ENCODE data around the gene ACKR3. TPM values are rescaled to one million over a fixed set of nuclear protein-coding genes. Genes with fewer than 3 reads are reported as not detected.

The ACKR3 gene
- total RNA-seq, 2 experiments from 2014 or later: 0.46 to 2.1 TPM

GRCh38 chr2:236602678-236603077 lies 33.1 kb downstream of the ACKR3 start:
- Histone ChIP-seq H3K27ac (ENCODE audit: low read depth, low read length, poor library complexity, severe bottlenecking) (no peak overlapping the region), H3K79me2 (ENCODE audit: insufficient read depth, low read depth, low read length) (no peaks in the 10 kb centered on the region), H3K9me3 (ENCODE audit: low read length) (no peaks in the 10 kb centered on the region), H2AFZ (ENCODE audit: low read length) (no peak overlapping the region), H3K4me3 (ENCODE audit: low read depth, low read length, poor library complexity, severe bottlenecking) (no peak overlapping the region), H3K4me2 (ENCODE audit: low read length) (no peak overlapping the region), H4K20me1 (ENCODE audit: insufficient read depth, low read length) (no peaks in the 10 kb centered on the region), H3K9me2 (ENCODE audit: insufficient read depth, low read length) (no peaks in the 10 kb centered on the region), H3K4me1 (ENCODE audit: insufficient read depth, low read length, poor library complexity, severe bottlenecking) (no peaks in the 10 kb centered on the region), H3K36me3 (ENCODE audit: insufficient read depth, low read length) (no peaks in the 10 kb centered on the region)
- ChIA-PET POLR2A (no interaction called here), CTCF (ENCODE audit: unreplicated experiment) (no interaction called here)
- intact Hi-C loops (cut with micrococcal nuclease; ENCODE audit: unreplicated experiment): no loop called here
- TF ChIP-seq EZH2phosphoT487 (IDR thresholded peaks at IDR 0.05; ENCODE audit: borderline replicate concordance, low read depth, low read length): no peak
- no peak for TF ChIP-seq CTCF (conservative IDR thresholded peaks at IDR 0.05; ENCODE audit: low read length)
- no peak for DNase-seq (ENCODE audit: low spot score)
- BruUV-seq (replicated peaks): no TSS peak

GRCh38 chr2:236603361-236604015 lies 33.9 kb downstream of the ACKR3 start:
- H3K79me2 ChIP-seq (ENCODE audit: insufficient read depth, low read depth, low read length): no peaks in the 10 kb centered on the region
- TF ChIP-seq CTCF (conservative IDR thresholded peaks at IDR 0.05; ENCODE audit: low read length) (no peak), EZH2phosphoT487 (IDR thresholded peaks at IDR 0.05; ENCODE audit: borderline replicate concordance, low read depth, low read length) (no peak)
- intact Hi-C loops (cut with micrococcal nuclease; ENCODE audit: unreplicated experiment): no loop called here
- DNase-seq (ENCODE audit: low spot score): no peak
- no peaks in the 10 kb centered on the region for H4K20me1 ChIP-seq (ENCODE audit: insufficient read depth, low read length)
- H3K4me3 ChIP-seq (ENCODE audit: low read depth, low read length, poor library complexity, severe bottlenecking): no peak overlapping the region
- H3K4me2 ChIP-seq (ENCODE audit: low read length): no peak overlapping the region
- H3K9me3 ChIP-seq (ENCODE audit: low read length): no peaks in the 10 kb centered on the region
- no TSS peak for BruUV-seq (replicated peaks)
- H3K9me2 ChIP-seq (ENCODE audit: insufficient read depth, low read length): no peaks in the 10 kb centered on the region
- no peaks in the 10 kb centered on the region for H3K36me3 ChIP-seq (ENCODE audit: insufficient read depth, low read length)
- CTCF ChIA-PET (ENCODE audit: unreplicated experiment): no interaction called here
- no peaks in the 10 kb centered on the region for H3K4me1 ChIP-seq (ENCODE audit: insufficient read depth, low read length, poor library complexity, severe bottlenecking)
- no peak overlapping the region for H3K27ac ChIP-seq (ENCODE audit: low read depth, low read length, poor library complexity, severe bottlenecking)
- POLR2A ChIA-PET: no interaction called here
- no peak overlapping the region for H2AFZ ChIP-seq (ENCODE audit: low read length)

- no peaks in the 10 kb centered on the region for H3K9me2 ChIP-seq (ENCODE audit: insufficient read depth, low read length)
- H2AFZ ChIP-seq (ENCODE audit: low read length): no peak overlapping the region
- no peaks in the 10 kb centered on the region for H3K9me3 ChIP-seq (ENCODE audit: low read length)
- no peaks in the 10 kb centered on the region for H3K79me2 ChIP-seq (ENCODE audit: insufficient read depth, low read depth, low read length)
- POLR2A ChIA-PET: no interaction called here
- no peak overlapping the region for H3K27ac ChIP-seq (ENCODE audit: low read depth, low read length, poor library complexity, severe bottlenecking)
- no peaks in the 10 kb centered on the region for H3K36me3 ChIP-seq (ENCODE audit: insufficient read depth, low read length)
- no peak overlapping the region for H3K4me2 ChIP-seq (ENCODE audit: low read length)
- no peak for DNase-seq (ENCODE audit: low spot score)
- CTCF ChIA-PET (ENCODE audit: unreplicated experiment): no interaction called here
- no TSS peak for BruUV-seq (replicated peaks)
- H3K4me3 ChIP-seq (ENCODE audit: low read depth, low read length, poor library complexity, severe bottlenecking): no peak overlapping the region
- intact Hi-C loops (cut with micrococcal nuclease; ENCODE audit: unreplicated experiment): no loop called here
- no peaks in the 10 kb centered on the region for H4K20me1 ChIP-seq (ENCODE audit: insufficient read depth, low read length)
- H3K4me1 ChIP-seq (ENCODE audit: insufficient read depth, low read length, poor library complexity, severe bottlenecking): no peaks in the 10 kb centered on the region
- TF ChIP-seq EZH2phosphoT487 (IDR thresholded peaks at IDR 0.05; ENCODE audit: borderline replicate concordance, low read depth, low read length): no peak
- no peak for TF ChIP-seq CTCF (conservative IDR thresholded peaks at IDR 0.05; ENCODE audit: low read length)
These were observed 35.1 kb downstream of the ACKR3 start for GRCh38 chr2:236604575-236605344.
